H1 (cell line): ENCODE data around the gene ASB16. TPM values are rescaled to one million over a fixed set of nuclear protein-coding genes. Genes with fewer than 3 reads are reported as not detected.

Source experiments
- BACH1 ChIP-seq: IDR thresholded peaks from 2 replicates; pipeline ENCODE4 v1.6.1; 2012; ENCODE audit warnings: low read length, improper control_type of control experiment
- BRCA1 ChIP-seq: IDR thresholded peaks from 2 replicates; pipeline ENCODE4 v1.6.1; 2012; ENCODE audit warnings: low read depth, low read length, improper control_type of control experiment
- CBX5 ChIP-seq: fragments of 300-800, 300-1000 bp; sonication (generic); IDR thresholded peaks from 2 replicates; pipeline ENCODE4 v1.7.1; 2016; ENCODE audit warnings: antibody characterized with exemption, low read length, low read depth
- CEBPB ChIP-seq: IDR thresholded peaks from 2 replicates; pipeline ENCODE4 v1.6.1; 2012; ENCODE audit warnings: low read depth, low read length
- CHD2 ChIP-seq: IDR thresholded peaks from 2 replicates; pipeline ENCODE4 v1.6.1; 2012; ENCODE audit warnings: low read length, improper control_type of control experiment
- EGR1 ChIP-seq: IDR thresholded peaks from 2 replicates; pipeline ENCODE4 v1.6.1; 2011; ENCODE audit warnings: low read depth, low read length, borderline replicate concordance
- EZH2 ChIP-seq: fragments of 200-600 bp; sonication (generic); IDR thresholded peaks from 2 replicates; pipeline ENCODE4 v1.7.1; 2012; ENCODE audit warnings: low read depth, mild to moderate bottlenecking, moderate library complexity, low read length, inconsistent platforms; ENCODE audit not compliant: severe bottlenecking
- FOSL1 ChIP-seq: IDR thresholded peaks from 2 replicates; pipeline ENCODE4 v1.6.1; 2011; ENCODE audit warnings: mild to moderate bottlenecking, low read depth, low read length, moderate library complexity; ENCODE audit not compliant: insufficient read depth
- GTF2F1 ChIP-seq: IDR thresholded peaks from 2 replicates; pipeline ENCODE4 v1.6.1; 2012; ENCODE audit warnings: low read depth, low read length, improper control_type of control experiment, borderline replicate concordance
- HDAC2 ChIP-seq, 2 experiments: fragments of 300-600 bp in 1 of 2; sonication (generic) in 1 of 2; IDR thresholded peaks; 2 replicates each; pipeline ENCODE4 v1.6.1; 2011 to 2012; ENCODE audit warnings: low read depth in 2 of 2, low read length in 2 of 2, mild to moderate bottlenecking in 2 of 2, moderate library complexity in 2 of 2, borderline replicate concordance in 1 of 2, inconsistent platforms in 1 of 2
- KDM5A ChIP-seq: fragments of 200-600 bp; IDR thresholded peaks from 2 replicates; pipeline ENCODE4 v1.7.1; 2012; ENCODE audit warnings: mild to moderate bottlenecking, low read length, inconsistent platforms, mixed read lengths
- MAFK ChIP-seq: IDR thresholded peaks from 2 replicates; pipeline ENCODE4 v1.6.1; 2012; ENCODE audit warnings: low read depth, mild to moderate bottlenecking, improper control_type of control experiment, low read length
- PHF8 ChIP-seq: fragments of 200-600 bp; sonication (generic); conservative IDR thresholded peaks from 2 replicates; pipeline ENCODE4 v1.7.1; 2012; ENCODE audit warnings: low read depth, mild to moderate bottlenecking, inconsistent platforms, low read length, moderate library complexity
- POLR2A ChIP-seq, 2 experiments: IDR thresholded peaks; 1 replicate in 1 of 2; 2 replicates in 1 of 2; pipeline ENCODE4 v1.6.1; 2011; ENCODE audit warnings: low read depth in 2 of 2, low read length in 2 of 2, mild to moderate bottlenecking in 2 of 2; ENCODE audit errors: control extremely low read depth in 1 of 2
- RAD21 ChIP-seq, 2 experiments: IDR thresholded peaks in 1 of 2; conservative IDR thresholded peaks in 1 of 2; 2 replicates each; pipeline ENCODE4 v1.6.1; 2011; ENCODE audit warnings: low read depth in 2 of 2, low read length in 2 of 2, improper control_type of control experiment in 1 of 2, inconsistent platforms in 1 of 2, mild to moderate bottlenecking in 1 of 2, moderate library complexity in 1 of 2
- SAP30 ChIP-seq: fragments of 300-600 bp; sonication (generic); IDR thresholded peaks from 2 replicates; pipeline ENCODE4 v1.7.1; 2012; ENCODE audit warnings: low read length, moderate library complexity, mild to moderate bottlenecking, inconsistent platforms; ENCODE audit not compliant: insufficient read depth, insufficient replicate concordance
- SIN3A ChIP-seq, 2 experiments: IDR thresholded peaks in 1 of 2; conservative IDR thresholded peaks in 1 of 2; 2 replicates each; pipeline ENCODE4 v1.6.1; 2011 to 2012; ENCODE audit warnings: low read length in 2 of 2, improper control_type of control experiment in 1 of 2, low read depth in 1 of 2, mild to moderate bottlenecking in 1 of 2
- SP1 ChIP-seq: IDR thresholded peaks from 2 replicates; pipeline ENCODE4 v1.6.1; 2011; ENCODE audit warnings: low read depth, low read length
- SP4 ChIP-seq: IDR thresholded peaks from 2 replicates; pipeline ENCODE4 v1.6.1; 2012; ENCODE audit warnings: low read length, inconsistent platforms
- TAF1 ChIP-seq: IDR thresholded peaks from 2 replicates; pipeline ENCODE4 v1.6.1; 2011; ENCODE audit warnings: mild to moderate bottlenecking, low read depth, low read length
- TBP ChIP-seq: IDR thresholded peaks from 2 replicates; pipeline ENCODE4 v1.6.1; 2011; ENCODE audit warnings: low read depth, low read length, improper control_type of control experiment
- TCF12 ChIP-seq: IDR thresholded peaks from 2 replicates; pipeline ENCODE4 v1.6.1; 2011; ENCODE audit warnings: low read depth, mild to moderate bottlenecking, low read length
- TEAD4 ChIP-seq: IDR thresholded peaks from 2 replicates; pipeline ENCODE4 v1.6.1; 2012; ENCODE audit warnings: low read depth, low read length, inconsistent platforms, mixed read lengths
- polyA plus RNA-seq, 7 experiments: library from polyadenylated mRNA; depleted of rRNA in 3 of 7; stranded (reverse) in 5 of 7; unstranded in 2 of 7; fragments of >200 nt in 5 of 7; fragments of 200-250 nt in 2 of 7; gene quantifications; 1 replicate in 5 of 7; 2 replicates in 1 of 7; 4 replicates in 1 of 7; pipeline versions ENCODE4 v1.2.1 to v1.2.3, GENCODE V29; 2011 to 2013; ENCODE audit warnings: missing spikeins in 2 of 7, mixed read lengths in 2 of 7
- total RNA-seq: library from RNA; stranded (reverse); fragmentation: NEBNext Ultra II Directional; extraction: Animal tissue kit (Norgen Biotek cat#: 25700); gene quantifications from 2 replicates; pipeline ENCODE4 v1.2.1, GENCODE V29; 2021
- TF ChIP-seq, protein P1 (sequence below): IDR thresholded peaks from 2 replicates; pipeline ENCODE4 v1.6.1; 2012; ENCODE audit warnings: inconsistent platforms

ASB16 gene
- total and polyA plus RNA-seq, 2 of the 8 experiments (the other 6 are each of a cell fraction or from before 2014, with no cell fraction given), result 0.05 TPM; not detected in 1

- no peak for TF ChIP-seq EGR1
- no peak for TF ChIP-seq GTF2F1
- TF ChIP-seq TAF1, result peak; percentile 79
- TF ChIP-seq MAFK, result no peak
- TF ChIP-seq SP4, result no peak
- TF ChIP-seq BACH1, result peak; percentile 52; the same call in 1 of the 2 replicates
- TF ChIP-seq SP1, result peak; percentile 34; the same call in 1 of the 2 replicates
- no peak for TF ChIP-seq TCF12
- no peak; the same call in 1 of the 2 replicates for TF ChIP-seq BRCA1
- TF ChIP-seq PHF8, result peak; percentile 67
- TF ChIP-seq, protein P1, sequence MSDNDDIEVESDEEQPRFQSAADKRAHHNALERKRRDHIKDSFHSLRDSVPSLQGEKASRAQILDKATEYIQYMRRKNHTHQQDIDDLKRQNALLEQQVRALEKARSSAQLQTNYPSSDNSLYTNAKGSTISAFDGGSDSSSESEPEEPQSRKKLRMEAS, result peak; percentile 80
- no peak for TF ChIP-seq CBX5
- no peak for TF ChIP-seq EZH2
- TF ChIP-seq POLR2A (IDR thresholded peaks at IDR 0.05; ENCODE audit: control extremely low read depth in 1 of 2, low read depth in 2 of 2, low read length in 2 of 2), result peak in 1 of 2 experiments; percentile 38; a peak in 2 of 3 replicates
- TF ChIP-seq SIN3A (conservative IDR thresholded peaks at IDR 0.05 in 1 of 2, IDR thresholded peaks at IDR 0.05 in 1 of 2; ENCODE audit: low read depth in 1 of 2, low read length in 2 of 2), result peak in 1 of 2 experiments; percentile 70; a peak in 1 of 4 replicates
- no peak for TF ChIP-seq TEAD4
- TF ChIP-seq TBP, result peak; percentile 61
- TF ChIP-seq FOSL1, result no peak
- TF ChIP-seq CEBPB, result peak; percentile 96
- TF ChIP-seq RAD21 (IDR thresholded peaks at IDR 0.05 in 1 of 2, conservative IDR thresholded peaks at IDR 0.05 in 1 of 2; ENCODE audit: low read depth in 2 of 2, low read length in 2 of 2), result peak; percentile 11 to 25; a peak in 2 of 4 replicates
- TF ChIP-seq HDAC2 (IDR thresholded peaks at IDR 0.05; ENCODE audit: borderline replicate concordance in 1 of 2, low read depth in 2 of 2, low read length in 2 of 2), result 0 out of 4 replicates have a peak, but pooled peaks of 1 of the 2 experiments have one; percentile 58
- no peak for TF ChIP-seq CHD2
- TF ChIP-seq SAP30, result no peak
- TF ChIP-seq KDM5A, result no peak
Measured at GRCh38 chr17:44123356-44124117, 47.0 kb upstream of the ASB16 start, which contains the start of gene HDAC5 (continued).
